CD4-positive, alpha-beta T cell treated with Interleukin-17A for 1 hour (primary cell): Measurements from ENCODE around the gene MED9.
A peak's percentile ranks its signal among the peaks of the same experiment; 100 is the strongest.

Experiments used
- DNase-seq: peaks from one replicate; pipeline ENCODE4 v3.0.0-alpha.2; 2020

MED9 gene

DNA sequence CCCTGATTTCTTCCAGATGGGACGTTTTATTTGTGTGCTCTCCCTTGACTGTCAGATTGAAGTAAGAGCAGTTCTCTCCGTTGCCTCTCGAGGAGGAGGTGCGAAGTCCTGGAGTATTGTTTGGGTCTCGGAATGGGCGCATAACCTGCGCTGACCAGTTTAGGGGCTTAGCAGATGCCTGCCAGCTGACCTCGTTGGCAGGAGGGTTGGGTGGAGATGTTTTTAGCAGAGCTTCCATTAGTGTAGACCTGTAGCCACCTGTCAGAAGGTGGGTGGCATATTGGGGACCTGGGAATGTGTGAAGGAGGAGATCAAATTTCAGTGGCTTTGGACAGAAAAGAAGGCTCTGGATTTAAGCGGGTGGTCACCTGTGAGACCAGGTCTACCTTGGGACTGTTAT is 15.8 kb downstream of the MED9 start:
- DNase-seq: no peak

DNA sequence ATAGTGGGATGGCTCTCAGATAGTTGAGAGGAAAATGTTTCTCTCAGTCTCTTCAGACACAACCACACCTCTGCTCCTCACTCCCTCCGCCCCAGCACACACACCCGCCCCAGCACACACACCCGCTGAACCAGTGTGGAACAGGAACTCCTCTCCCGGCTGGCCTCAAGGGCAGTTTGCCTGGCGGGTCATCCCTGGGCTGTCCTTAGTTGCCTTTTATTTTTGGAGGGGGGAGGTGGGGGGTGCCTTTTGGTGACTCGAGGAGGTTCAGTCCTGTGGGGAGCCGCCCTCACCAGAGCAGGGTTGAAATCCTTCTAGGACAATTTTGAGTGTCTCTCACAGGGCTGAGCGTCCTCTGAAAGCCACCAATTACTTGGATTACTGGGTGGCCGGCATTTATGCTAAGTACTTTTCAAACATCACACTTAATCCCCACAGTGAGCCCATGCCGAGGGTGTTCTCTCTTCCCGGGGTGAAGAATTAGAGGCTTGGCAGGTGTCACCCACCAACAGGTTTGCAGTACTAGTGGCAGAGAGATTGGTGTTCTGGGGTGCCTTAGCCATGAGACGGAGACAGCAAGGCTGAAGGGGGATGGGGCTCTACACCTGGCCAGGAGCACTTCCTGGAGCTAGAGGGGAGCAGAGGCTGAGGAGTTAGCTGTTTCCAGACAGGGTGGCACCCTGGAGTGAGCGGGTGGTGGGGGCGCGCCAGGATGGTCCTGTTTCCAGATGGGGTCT is 16.6 kb downstream of the MED9 start:
- no peak for DNase-seq

DNA sequence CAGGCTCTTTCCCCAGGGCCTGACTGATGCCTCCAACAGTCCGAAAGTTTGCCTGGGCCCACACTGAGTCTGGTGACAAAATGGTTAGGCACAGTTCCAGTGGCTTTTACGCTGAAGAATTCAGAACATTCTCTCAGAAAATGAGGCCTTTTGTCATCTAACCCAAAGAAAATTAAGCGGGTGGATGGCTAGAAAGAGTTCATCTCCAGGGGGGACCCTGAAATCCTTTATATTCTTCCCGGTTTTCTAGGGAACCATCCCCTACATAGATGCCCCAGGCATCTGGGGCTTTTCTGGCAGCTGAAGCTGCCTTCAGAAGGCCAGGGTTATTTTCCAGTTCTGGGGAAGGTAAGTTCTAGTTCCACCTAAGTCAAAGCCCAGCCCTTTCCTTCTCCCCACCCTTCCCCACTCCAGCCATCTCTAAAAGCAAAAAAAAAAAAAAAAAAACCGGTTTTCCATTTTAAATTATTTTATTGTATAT is 17.2 kb downstream of the MED9 start:
- no peak for DNase-seq

DNA sequence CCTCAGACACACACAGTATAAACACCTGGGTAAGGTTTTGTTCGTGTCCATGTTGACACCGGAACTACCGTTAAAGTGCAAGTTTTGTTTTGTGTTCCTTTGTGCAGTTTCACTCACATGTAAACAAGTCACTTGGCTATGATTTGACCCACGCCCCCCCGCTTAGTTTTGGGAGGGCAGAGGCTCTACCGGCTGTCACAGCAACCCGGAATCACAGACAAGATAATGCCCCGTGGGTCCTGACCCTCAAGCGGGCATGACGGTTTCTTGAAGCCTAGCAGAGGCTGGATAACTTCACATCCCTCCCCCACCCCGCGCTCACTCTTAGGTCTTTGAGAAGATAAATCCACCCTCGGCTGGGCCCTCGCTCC is 17.7 kb downstream of the MED9 start:
- DNase-seq: no peak

DNA sequence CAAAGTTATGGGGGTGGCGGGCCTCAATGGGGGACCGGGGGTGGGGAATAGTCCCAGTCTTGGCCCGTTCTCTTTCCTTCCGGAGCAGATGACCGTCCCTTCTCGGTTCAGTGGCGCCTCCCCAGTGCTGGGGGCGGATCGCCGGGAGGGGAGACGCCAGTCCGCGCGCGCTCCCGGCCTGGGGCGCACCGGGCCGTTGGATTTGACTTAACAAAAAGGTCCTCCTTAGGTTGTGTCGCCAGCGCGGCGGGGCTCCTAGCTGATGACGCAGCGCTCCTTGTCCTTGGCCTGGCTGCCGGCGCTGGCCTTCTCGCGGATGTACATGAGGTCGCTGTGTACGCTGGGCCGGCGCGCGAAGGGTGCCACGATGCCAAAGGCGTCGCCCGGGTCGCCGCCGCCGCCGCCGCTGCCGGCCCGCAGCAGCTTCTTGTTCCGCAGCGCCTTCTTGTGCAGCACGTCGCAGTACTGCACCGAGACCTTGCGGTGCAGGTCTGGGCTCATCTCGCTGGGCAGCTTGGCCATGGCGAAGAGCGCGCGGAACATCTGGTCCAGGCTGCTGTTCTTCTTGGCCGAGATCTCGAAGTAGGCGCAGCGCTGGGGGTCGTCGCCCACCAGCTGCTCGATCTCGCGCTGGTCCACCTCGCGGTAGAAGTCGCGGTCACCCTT is 18.2 kb downstream of the MED9 start:
- DNase-seq: no peak

DNA sequence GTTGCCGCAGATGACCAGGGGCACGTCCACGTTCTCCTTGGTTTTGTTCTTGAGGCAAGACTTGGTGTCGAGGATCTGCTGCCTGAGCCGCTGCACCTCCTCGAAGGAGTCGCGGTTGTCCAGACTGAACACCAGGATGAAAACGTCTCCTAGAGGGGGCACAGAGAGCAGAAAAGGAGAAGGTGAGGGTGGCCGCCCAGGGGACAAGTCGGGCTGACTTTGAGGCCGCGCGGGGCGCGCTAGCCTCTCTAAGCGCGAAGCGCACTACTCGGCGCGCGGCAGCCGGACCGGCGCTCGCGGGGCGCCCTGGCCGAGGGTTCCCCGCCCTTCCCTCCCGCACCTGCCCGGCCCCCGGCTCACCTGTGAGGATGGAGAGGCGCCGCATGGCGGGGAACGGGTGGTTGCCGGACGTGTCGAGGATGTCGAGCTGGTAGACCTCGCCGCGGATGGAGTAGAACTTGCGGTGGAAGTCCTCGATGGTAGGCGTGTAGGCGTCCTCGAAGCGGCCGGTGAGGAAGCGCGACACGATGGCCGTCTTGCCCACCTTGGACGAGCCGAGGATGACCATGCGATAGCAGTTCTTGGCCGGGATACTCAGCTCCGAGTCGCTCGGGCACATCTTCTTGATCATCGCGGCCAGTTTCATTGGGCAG is 18.9 kb downstream of the MED9 start:
- DNase-seq: peak; percentile 18

DNA sequence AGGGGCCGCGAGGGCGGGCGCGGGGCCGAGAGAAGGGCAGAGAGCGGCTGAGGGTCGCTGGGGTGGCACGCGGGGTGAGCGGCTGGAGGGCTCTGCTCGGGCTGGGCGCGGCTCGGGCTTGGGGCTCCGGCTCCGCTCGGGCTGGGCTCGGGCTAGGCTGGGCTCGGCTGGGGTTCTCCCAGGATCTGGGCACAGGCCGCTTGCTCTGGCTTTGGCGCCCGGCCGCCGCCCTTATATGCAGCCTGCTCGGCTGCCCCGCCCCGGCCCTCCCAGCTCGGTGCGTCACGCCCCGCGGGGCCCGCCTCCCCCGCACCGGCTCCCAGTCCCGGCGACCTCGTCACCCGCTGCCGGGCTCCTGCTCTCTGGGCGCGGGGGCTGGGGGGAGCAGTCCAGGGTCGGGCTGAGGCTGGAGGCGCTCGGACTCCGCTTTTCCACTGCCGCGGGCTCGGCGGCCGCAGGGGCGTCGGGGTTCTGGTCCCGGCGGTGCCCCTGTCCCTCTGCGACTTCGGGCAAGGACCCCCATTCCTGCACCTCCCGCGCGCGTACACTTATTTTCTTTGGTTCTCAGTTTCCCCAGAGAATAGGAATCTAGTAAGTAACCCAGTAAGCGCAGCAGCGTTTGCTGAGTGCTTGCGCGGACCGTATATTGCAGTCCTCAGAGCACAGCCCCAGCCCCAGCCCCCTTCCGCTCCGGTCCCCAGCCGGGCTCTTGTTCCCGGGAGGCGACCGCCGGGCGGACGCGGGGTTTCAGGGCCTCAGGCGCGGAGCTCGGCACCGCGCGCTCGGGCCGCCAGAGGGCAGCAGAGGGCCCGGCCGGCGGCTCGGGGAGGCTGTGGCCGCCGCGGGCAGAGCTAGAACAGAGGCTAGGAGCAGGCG is 19.6 kb downstream of the MED9 start, which contains the start of gene RASD1:
TSS of gene RASD1 (minus strand) at position 207 of the 876 bp plus-strand sequence. CDS start 214 bp downstream, outside the sequence.
- DNase-seq: peak; percentile 81

DNA sequence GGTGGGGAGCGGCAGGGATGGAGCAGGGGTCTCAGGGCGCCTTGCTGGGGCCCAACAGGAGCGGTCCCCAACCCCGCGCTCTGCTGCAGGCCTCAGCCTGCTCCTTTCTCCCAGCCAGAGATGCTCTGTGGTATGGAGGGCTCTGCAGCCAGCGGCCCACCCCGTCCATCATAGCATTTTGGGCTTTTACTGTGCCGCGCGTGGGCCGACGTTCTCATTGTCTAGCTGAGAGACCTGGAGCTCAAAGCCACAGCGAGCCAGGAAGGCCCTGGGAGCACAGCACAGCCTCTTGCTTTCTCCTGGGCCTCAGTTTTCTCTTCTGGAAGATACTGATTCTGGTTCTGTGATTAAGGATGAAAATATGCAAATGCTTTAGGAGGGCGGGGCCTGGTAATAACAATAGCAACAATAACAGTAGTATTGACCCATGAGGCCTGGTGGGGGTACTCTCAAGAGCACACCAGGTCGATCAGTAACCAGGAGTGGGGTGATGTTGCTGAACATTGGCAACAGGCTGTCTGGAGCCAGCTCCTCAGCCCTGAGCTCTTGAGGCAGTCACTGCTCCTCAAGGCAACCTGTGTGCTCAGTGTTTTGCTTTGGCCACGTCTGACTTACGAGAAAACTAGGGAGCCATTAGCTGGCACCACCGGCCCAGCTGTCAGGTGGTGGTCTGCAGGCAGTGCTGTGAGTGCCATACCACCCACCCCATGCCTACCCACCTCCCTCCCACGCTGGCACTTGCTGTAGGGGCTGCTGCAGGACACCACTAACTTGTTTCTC is 20.5 kb downstream of the MED9 start:
- DNase-seq: no peak

DNA sequence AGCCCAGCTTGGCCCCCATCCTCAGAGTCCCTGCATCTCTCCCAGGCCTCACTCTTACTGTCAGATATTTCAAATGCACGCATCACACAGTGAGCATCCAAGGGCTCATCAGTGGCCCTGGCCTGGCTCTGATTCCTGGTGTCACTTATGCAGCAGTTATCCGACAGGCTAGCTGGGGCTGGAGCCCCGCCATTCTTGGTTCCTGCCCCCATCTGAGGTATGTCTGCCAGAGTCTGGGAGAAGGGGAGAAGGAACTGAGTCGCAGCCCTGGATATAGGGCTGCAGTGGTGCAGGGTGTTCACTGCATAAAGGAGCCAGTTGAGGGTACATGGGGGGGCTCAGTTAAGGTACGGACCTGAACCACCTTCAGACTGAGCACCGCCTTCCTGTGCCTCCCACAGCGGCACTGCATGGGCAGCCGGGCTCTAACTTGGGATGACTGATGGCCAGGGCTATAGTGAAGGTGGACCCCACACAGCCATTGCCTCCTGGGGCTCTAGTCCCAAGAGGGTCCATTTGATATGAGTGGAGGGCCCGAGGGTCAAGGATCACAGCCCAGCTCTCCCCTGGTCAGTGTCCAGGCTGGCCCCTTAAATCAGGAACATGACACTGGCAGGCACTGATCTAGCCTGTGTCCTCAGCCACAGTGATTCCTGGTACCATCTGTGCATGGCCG is 21.2 kb downstream of the MED9 start:
- DNase-seq: no peak

DNA sequence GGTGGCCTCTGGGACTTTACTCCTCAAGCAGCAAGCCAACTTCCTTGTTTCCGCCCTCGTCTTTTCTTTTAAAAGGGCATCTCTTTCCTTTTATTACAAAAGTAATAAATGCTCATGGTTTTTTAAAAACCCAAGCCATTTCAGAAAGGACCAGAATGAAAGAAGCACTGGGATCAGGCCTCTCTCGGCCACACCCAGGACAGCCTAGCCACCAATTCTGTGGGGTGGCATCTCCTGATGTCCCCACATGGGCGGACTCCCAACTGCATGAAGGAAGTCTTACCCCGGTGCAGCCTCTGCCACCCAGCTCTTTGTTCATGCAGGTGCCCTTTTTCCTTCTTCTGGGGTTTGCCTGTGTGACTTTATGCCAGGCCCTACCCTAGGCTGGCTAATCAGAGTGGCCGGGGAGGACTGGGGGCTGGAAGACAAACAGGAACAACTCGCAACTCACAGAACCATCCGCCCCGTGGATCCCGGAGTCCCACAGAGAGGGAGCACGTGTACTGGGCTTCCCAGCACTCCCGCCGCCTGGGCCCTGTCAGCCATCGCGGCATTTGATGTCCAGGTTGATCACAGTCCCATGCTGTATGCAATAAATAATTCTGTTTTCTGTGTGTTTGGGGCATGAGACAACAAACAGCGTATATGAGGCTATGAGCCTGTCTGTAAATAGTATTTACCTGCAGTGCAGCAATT is 22.0 kb downstream of the MED9 start:
- no peak for DNase-seq

DNA sequence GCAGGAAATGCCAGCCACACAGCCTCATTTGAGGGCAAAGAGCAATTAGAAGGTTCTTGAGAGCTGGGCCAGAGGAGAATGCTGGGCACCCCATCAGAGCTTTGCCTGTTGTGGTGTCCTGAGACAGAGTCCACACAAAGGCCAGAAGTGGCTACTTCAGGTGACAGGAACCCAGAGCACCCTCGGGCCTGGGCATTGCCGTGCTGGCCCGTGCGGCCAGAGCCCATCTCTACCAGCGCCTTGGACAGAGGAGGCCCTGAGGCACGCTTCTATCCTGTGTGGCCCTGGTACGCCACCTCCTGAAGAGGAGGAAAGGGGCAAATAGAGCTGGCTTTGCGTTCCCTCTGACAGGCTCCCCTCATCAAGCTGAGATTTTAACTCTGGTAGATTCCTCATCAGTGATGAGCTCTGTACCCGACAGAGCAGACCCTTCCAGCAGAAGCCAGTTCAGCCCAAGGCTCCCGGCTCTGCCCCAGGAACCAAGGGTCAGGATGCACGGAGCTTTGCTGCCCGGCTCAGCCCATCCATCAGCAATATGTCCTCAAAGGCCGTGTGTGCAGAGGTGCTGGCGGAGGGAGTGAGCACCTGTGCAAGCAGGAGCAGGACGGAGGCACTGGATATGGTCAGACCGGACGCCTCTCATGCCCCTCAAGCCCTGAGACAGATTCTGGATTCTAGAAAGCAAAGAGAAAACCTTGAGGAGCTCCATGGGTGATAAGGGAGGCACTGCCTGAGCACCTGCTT is 22.8 kb downstream of the MED9 start:
- DNase-seq: no peak

DNA sequence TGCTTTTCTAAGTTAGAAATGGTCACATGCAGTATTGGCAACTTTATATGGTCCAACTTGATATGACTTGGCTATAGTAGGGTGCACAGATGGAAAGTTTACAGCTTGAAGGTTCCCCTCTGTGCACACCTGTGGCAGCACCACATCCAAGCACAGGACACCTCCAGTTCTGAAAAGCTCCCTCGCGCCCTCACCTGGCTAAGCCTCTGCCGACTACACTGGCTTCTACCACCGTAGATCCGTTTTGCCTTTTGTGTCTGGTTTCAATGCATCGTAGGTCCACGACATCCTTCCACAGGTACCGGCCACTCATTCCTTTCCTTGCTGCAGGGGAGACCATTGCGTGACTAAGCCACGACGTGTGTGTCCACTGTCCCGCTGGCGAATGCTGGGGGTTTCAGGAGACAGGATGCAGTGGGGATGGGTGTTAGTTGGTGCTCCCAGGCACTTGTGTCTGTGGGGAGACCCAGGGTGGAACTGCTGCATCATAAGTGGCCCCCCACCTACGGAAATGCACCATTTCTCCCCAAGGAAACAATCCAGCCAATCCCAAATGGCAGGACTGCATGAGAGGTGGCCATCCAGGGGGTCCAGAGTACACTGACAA is 24.3 kb downstream of the MED9 start:
- no peak for DNase-seq

DNA sequence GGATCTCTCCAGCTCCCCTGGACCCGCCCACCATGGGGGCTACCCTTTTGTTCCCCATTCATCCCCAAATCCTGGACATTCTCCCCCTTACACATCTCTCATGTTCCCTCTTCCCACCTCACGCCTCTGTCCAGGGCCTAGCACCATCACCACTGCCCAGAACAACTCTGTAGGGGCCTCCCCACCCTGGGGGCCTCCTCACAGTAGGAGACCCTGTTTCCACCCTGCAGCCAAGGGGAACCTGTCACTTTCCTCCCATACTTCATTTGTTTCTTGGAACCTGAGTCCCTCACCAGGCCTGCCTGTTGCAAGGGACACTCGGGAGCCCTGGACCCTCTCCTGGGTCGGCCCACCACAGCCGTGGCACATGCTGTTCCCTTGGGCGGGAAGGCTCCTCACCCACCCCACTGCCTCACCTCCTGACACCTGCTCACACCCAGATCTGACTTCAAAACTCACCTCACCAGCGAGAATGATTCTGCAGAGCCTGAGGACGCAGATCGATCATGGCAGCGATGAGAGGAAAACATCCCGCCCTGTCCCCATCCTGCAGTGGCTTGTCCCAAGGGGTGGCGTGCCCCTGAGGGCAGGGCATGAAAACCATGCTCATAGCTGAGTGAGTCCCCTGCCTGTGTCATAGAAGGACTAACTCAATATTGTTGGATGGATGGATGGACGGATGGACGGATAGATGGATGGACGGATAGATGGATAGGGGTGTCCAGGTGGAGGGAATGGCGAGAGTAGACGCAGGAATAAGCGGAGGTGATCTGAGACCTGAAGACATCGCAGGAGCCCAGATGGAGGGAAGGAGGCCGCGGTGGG is 26.2 kb downstream of the MED9 start:
- no peak for DNase-seq

DNA sequence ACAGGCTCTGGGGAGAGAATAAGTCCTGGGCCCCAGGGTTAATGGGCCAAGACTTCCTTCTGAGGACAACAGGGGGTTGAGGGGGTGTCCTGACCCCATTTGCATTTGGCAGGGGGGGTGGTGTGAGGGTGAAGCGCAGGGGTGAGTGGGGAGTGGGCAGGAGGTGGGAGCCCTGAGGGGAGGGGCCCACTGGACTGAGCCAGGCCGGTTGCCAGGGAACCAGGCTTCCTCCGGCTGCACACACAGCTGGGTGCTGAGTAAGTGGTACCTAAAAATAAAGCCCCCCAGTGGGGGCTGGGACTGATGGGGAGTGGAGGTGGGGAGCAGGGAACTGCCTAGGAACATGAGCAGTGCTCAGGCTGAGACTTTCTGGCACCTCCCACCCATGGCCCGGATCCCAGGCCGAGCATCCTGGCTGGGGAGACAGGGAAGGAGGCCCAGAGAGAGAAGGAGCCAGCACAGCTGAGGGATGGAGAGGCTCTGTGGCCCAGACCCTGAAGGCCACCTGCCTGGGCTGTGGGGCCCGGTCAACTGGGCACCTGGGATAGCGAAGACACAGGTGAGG is 26.8 kb downstream of the MED9 start:
- no peak for DNase-seq

DNA sequence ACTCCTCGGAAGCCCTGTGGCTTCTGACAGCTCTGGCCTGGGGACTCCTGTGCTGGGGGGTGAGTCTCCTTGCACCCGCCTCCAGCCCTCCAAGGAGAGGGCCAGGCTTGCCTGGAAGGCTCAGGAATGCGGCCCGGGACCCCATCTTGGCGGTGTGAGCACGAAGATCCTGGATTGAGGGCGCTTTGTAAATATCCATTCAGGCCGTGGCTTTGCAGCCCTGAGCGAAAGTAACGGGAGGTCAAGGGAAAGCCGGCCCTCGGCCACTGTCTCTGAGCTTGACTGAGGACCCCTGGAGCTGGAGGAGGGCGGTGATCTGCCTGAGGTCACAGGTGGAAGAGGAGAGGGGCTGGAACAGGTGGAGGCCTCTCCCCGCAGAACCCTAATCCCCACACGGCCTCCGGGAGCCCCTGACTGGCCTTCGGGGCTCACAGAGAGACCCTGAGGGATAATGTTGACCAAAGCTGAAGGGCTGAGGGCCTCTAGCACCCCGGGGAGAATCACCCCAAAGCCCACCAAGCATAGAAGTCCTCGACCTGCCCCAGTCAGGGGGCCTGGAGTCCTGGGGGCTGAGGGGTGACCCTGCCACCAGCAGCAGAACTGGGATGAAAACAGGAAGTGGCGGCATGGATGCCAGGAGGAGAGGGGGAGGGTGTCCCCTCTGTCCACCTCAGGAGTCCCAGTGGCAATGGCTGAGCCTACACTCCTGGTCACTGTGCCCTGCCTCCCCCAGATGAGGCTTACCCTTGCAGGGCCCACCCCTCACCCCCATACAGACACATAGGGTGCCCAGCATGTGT is 27.7 kb downstream of the MED9 start:
- no peak for DNase-seq

DNA sequence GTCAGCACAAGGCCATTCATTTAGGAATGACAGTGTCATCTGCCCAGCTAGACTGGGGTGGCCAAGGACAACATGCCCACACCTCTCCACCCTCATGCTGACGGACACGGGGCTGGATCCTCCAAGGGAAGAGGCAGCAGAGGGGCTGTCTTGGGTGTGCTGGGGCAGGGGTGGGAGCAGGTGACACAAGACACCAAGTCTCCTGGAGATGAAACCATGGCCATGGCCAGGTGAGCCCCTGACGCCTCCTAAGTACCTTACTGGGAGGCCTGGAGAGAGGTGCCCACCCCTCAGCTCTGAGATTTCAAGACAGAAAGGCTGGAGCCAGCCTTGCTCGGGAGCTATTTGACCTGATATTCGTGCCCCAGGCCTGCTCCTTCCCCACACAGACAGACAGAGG is 28.4 kb downstream of the MED9 start:
- DNase-seq: no peak

DNA sequence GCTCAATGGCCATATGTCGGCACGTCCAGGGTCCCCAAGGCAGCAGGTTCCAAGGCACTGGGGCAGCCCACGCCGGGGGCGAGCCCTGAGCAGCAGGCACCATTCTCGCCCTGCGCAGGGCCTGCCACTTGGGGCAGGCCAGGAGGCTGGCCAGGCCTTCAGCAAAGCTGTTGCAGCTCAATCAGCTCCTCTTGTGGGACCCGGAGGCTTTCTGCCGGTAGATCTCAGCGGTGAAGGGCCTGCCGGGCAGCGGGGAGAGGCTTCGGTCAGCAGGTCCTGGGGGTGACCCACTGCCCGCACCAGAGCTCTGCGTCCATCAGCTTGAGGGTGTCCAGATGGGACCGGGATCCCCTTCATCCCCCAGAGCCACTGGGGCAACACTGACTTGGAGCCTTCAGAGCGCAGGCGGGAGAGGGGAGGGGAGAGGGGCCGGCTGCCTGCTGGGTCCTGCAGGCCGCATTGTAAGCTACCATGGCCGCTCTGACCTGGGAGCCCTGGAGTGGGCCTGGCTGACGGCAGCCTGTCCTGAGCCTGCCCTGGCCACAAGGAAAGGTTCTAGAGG is 28.9 kb downstream of the MED9 start:
- no peak for DNase-seq
